HG02981 (cell line): Measurements from ENCODE around the gene SLC23A3.

ENCODE experiments used
- ATAC-seq: cut with Tn5 transposase; IDR thresholded peaks from one replicate; pipeline ENCODE4 v1.9.1; 2021; ENCODE audit warnings: mild to moderate bottlenecking, moderate library complexity; ENCODE audit not compliant: unreplicated experiment

Gene SLC23A3

GRCh38 chr2:219116776-219117646 lies 52.8 kb downstream of the SLC23A3 start:
- ATAC-seq, result no peak

- no peak for ATAC-seq
Measured at GRCh38 chr2:219112651-219113338, 57.0 kb downstream of the SLC23A3 start.

GRCh38 chr2:219112062-219112406 lies 57.8 kb downstream of the SLC23A3 start:
- ATAC-seq, result no peak
